Thyroid gland (tissue), 4 donors: ENCODE measurements around the gene MAP1B.

ENCODE experiments used
- POLR2A ChIP-seq, 2 donors: fragments of 450-650 bp; IDR thresholded peaks; one replicate each; pipeline ENCODE4 v1.6.1; 2017; ENCODE audit warnings: antibody characterized with exemption in 2 of 2, mild to moderate bottlenecking in 2 of 2, moderate library complexity in 1 of 2
- TF ChIP-seq, protein P1 (sequence below), 6 experiments: fragments of 200-600 bp in 3 of 6; fragments of 450-650 bp in 3 of 6; sonication (generic) in 3 of 6; IDR thresholded peaks; one replicate each; pipeline ENCODE4 v1.5.1; 2016 to 2019; ENCODE audit warnings: antibody characterized with exemption in 6 of 6, mild to moderate bottlenecking in 2 of 6, inconsistent platforms in 1 of 6, moderate library complexity in 1 of 6

DNA sequence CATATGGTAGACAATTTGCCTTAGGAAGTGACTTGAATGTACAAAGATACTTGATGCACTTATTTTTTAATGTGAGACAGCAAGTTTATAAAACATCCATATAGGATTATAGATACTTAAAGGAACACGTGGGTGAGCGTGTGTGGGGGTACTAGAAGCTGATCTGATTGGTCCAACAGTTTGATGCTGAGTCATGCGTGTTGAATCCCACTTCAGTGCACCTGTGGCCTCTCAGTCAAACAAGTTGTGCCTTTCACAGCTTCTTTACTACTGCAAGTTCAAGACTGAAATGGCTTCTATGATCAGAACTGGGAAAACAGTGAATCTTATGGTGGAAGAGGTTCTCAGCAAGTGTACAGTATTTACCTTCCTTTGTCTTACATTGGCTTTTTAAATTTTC is 98.9 kb downstream of the MAP1B start:
- TF ChIP-seq POLR2A (IDR thresholded peaks at IDR 0.05): no peak
- TF ChIP-seq, protein P1, sequence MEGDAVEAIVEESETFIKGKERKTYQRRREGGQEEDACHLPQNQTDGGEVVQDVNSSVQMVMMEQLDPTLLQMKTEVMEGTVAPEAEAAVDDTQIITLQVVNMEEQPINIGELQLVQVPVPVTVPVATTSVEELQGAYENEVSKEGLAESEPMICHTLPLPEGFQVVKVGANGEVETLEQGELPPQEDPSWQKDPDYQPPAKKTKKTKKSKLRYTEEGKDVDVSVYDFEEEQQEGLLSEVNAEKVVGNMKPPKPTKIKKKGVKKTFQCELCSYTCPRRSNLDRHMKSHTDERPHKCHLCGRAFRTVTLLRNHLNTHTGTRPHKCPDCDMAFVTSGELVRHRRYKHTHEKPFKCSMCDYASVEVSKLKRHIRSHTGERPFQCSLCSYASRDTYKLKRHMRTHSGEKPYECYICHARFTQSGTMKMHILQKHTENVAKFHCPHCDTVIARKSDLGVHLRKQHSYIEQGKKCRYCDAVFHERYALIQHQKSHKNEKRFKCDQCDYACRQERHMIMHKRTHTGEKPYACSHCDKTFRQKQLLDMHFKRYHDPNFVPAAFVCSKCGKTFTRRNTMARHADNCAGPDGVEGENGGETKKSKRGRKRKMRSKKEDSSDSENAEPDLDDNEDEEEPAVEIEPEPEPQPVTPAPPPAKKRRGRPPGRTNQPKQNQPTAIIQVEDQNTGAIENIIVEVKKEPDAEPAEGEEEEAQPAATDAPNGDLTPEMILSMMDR (IDR thresholded peaks at IDR 0.05): no peak
